HEK293 (cell line): ENCODE data around the gene CC2D1A.

Source experiments
- BCL11A ChIP-seq: fragments of 450-650 bp; formaldehyde crosslinking; IDR thresholded peaks from 2 replicates; pipeline ENCODE4 v1.5.1; 2016; ENCODE audit warnings: low read depth, missing biosample characterization, missing genetic modification characterization
- KLF10 ChIP-seq: fragments of 450-650 bp; IDR thresholded peaks from 2 replicates; pipeline ENCODE4 v1.5.1; 2018; ENCODE audit warnings: missing biosample characterization, mild to moderate bottlenecking, missing genetic modification characterization
- ZFP69B ChIP-seq: fragments of 450-650 bp; formaldehyde crosslinking; IDR thresholded peaks from 2 replicates; pipeline ENCODE4 v1.5.1; 2016; ENCODE audit warnings: missing biosample characterization, missing genetic modification characterization
- ZNF121 ChIP-seq: fragments of 450-650 bp; formaldehyde crosslinking; IDR thresholded peaks from 2 replicates; pipeline ENCODE4 v1.5.1; 2016; ENCODE audit warnings: missing biosample characterization, missing genetic modification characterization
- ZNF155 ChIP-seq: fragments of 450-650 bp; formaldehyde crosslinking; IDR thresholded peaks from 2 replicates; pipeline ENCODE4 v1.5.1; 2016; ENCODE audit warnings: missing biosample characterization, missing genetic modification characterization
- ZNF184 ChIP-seq: fragments of 450-650 bp; IDR thresholded peaks from 2 replicates; pipeline ENCODE4 v1.5.1; 2018; ENCODE audit warnings: missing biosample characterization, mild to moderate bottlenecking, missing genetic modification characterization
- ZNF248 ChIP-seq: fragments of 450-650 bp; formaldehyde crosslinking; IDR thresholded peaks from 2 replicates; pipeline ENCODE4 v1.5.1; 2017; ENCODE audit warnings: missing biosample characterization, missing genetic modification characterization
- ZNF292 ChIP-seq: fragments of 450-650 bp; formaldehyde crosslinking; IDR thresholded peaks from 2 replicates; pipeline ENCODE4 v1.5.1; 2016; ENCODE audit warnings: low read depth, missing biosample characterization, missing genetic modification characterization, borderline replicate concordance
- ZNF416 ChIP-seq: fragments of 450-650 bp; formaldehyde crosslinking; IDR thresholded peaks from 2 replicates; pipeline ENCODE4 v1.5.1; 2016; ENCODE audit warnings: missing biosample characterization, missing genetic modification characterization
- ZNF501 ChIP-seq: fragments of 450-650 bp; formaldehyde crosslinking; IDR thresholded peaks from 2 replicates; pipeline ENCODE4 v1.5.1; 2016; ENCODE audit warnings: missing biosample characterization, missing genetic modification characterization
- ZNF623 ChIP-seq: fragments of 450-650 bp; formaldehyde crosslinking; IDR thresholded peaks from 2 replicates; pipeline ENCODE4 v1.5.1; 2016; ENCODE audit warnings: missing biosample characterization, missing genetic modification characterization
- ZNF654 ChIP-seq: fragments of 450-650 bp; formaldehyde crosslinking; IDR thresholded peaks from 2 replicates; pipeline ENCODE4 v1.5.1; 2016; ENCODE audit warnings: low read depth, missing biosample characterization, missing genetic modification characterization
- ZNF777 ChIP-seq: fragments of 450-650 bp; formaldehyde crosslinking; IDR thresholded peaks from 2 replicates; pipeline ENCODE4 v1.5.1; 2017; ENCODE audit warnings: missing biosample characterization, missing genetic modification characterization, borderline replicate concordance
- ZSCAN30 ChIP-seq: fragments of 450-650 bp; IDR thresholded peaks from 2 replicates; pipeline ENCODE4 v1.5.1; 2018; ENCODE audit warnings: missing biosample characterization, mild to moderate bottlenecking, missing genetic modification characterization, moderate library complexity
- TF ChIP-seq, protein P1 (sequence below): fragments of 450-650 bp; formaldehyde crosslinking; IDR thresholded peaks from 2 replicates; pipeline ENCODE4 v1.5.1; 2016; ENCODE audit warnings: missing biosample characterization, missing genetic modification characterization
- TF ChIP-seq, protein P2 (sequence below): fragments of 450-650 bp; formaldehyde crosslinking; IDR thresholded peaks from 2 replicates; pipeline ENCODE4 v1.5.1; 2017; ENCODE audit warnings: missing biosample characterization, missing genetic modification characterization
- TF ChIP-seq, protein P3 (sequence below): fragments of 450-650 bp; formaldehyde crosslinking; IDR thresholded peaks from 2 replicates; pipeline ENCODE4 v1.5.1; 2016; ENCODE audit warnings: missing biosample characterization, missing genetic modification characterization
- TF ChIP-seq, protein P4 (sequence below): fragments of 450-650 bp; formaldehyde crosslinking; IDR thresholded peaks from 2 replicates; pipeline ENCODE4 v1.5.1; 2016; ENCODE audit warnings: missing biosample characterization, missing genetic modification characterization
- TF ChIP-seq, protein P5 (sequence below): fragments of 450-650 bp; IDR thresholded peaks from 2 replicates; pipeline ENCODE4 v1.5.1; 2018; ENCODE audit warnings: missing biosample characterization, missing genetic modification characterization
- TF ChIP-seq, protein P6 (sequence below): fragments of 450-650 bp; IDR thresholded peaks from 2 replicates; pipeline ENCODE4 v1.5.1; 2018; ENCODE audit warnings: missing biosample characterization, mild to moderate bottlenecking, missing genetic modification characterization
- TF ChIP-seq, protein P7 (sequence below): fragments of 450-650 bp; formaldehyde crosslinking; IDR thresholded peaks from 2 replicates; pipeline ENCODE4 v1.5.1; 2016; ENCODE audit warnings: missing biosample characterization, missing genetic modification characterization
- TF ChIP-seq, protein P8 (sequence below): fragments of 450-650 bp; formaldehyde crosslinking; IDR thresholded peaks from 2 replicates; pipeline ENCODE4 v1.5.1; 2016; ENCODE audit warnings: missing biosample characterization, missing genetic modification characterization

CC2D1A gene

DNA sequence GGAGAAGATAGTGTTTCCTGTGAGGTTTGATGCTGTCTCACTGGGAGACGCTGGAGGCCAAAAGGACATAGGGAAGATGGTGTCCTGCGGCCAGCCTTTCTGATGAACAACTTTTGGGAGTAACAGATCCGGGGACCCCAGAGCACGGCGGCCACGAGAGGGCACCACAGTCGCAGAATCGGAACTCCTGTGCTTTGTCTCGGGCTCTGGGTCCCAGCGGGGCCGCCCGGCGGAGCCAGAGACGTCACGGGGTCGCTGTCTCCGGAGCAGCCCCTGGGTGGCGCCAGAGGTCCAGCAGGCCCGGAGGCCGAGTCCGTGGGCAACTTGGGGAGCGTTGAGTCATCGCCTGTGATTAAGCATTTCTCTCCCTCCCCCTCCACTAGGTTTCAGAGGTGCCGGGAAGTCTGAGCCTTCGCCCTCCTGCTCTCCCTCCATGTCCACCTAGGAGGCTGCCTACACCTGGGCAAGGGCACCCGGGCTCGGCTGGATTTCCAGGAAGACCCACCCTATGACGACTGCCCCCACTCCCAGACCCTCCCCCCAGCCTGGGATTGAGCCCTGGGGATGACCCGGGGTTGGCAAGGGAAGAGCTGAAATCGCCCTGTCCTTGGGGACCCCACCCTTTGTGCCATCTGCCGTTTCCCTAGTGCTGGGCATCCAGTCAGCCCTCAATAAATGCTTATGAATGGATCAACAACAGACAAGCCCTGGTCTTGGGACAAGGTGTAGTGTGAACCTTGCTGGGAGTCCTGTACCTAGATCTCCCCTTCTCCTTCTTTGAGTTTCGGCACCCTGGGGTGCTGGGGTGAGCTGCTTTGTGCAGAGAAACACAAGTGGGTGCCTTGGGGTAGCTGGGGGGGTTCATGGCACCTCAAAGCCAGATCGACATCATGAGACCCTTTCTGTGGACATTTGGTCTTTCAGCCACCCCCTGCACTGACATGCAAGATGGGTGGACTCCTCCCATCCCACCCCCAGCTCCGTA is 25.6 kb upstream of the CC2D1A start (continued):
- TF ChIP-seq, protein P1, sequence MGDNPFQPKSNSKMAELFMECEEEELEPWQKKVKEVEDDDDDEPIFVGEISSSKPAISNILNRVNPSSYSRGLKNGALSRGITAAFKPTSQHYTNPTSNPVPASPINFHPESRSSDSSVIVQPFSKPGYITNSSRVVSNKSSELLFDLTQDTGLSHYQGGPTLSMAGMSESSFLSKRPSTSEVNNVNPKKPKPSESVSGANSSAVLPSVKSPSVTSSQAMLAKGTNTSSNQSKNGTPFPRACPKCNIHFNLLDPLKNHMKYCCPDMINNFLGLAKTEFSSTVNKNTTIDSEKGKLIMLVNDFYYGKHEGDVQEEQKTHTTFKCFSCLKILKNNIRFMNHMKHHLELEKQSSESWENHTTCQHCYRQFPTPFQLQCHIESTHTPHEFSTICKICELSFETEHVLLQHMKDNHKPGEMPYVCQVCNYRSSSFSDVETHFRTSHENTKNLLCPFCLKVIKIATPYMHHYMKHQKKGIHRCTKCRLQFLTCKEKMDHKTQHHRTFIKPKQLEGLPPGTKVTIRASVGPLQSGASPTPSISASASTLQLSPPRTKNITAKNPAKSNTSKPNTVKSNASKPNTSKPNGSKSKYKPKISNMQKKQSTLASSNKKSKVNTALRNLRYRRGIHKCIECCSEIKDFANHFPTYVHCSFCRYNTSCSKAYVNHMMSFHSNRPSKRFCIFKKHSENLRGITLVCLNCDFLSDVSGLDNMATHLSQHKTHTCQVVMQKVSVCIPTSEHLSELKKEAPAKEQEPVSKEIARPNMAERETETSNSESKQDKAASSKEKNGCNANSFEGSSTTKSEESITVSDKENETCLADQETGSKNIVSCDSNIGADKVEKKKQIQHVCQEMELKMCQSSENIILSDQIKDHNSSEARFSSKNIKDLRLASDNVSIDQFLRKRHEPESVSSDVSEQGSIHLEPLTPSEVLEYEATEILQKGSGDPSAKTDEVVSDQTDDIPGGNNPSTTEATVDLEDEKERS (tag by site-specific recombination), result no peak
- TF ChIP-seq ZNF292 (tag by site-specific recombination), result no peak
- TF ChIP-seq ZSCAN30 (tag by site-specific recombination), result peak; percentile 97
- TF ChIP-seq, protein P2, sequence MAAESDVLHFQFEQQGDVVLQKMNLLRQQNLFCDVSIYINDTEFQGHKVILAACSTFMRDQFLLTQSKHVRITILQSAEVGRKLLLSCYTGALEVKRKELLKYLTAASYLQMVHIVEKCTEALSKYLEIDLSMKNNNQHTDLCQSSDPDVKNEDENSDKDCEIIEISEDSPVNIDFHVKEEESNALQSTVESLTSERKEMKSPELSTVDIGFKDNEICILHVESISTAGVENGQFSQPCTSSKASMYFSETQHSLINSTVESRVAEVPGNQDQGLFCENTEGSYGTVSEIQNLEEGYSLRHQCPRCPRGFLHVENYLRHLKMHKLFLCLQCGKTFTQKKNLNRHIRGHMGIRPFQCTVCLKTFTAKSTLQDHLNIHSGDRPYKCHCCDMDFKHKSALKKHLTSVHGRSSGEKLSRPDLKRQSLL (tag by site-specific recombination), result peak; percentile 69; the same call in 1 of the 2 replicates
- peak; percentile 73; the same call in 1 of the 2 replicates for TF ChIP-seq KLF10 (tag by site-specific recombination)
- TF ChIP-seq, protein P3, sequence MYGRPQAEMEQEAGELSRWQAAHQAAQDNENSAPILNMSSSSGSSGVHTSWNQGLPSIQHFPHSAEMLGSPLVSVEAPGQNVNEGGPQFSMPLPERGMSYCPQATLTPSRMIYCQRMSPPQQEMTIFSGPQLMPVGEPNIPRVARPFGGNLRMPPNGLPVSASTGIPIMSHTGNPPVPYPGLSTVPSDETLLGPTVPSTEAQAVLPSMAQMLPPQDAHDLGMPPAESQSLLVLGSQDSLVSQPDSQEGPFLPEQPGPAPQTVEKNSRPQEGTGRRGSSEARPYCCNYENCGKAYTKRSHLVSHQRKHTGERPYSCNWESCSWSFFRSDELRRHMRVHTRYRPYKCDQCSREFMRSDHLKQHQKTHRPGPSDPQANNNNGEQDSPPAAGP (tag by site-specific recombination), result peak; percentile 95
- no peak for TF ChIP-seq ZNF248 (tag by site-specific recombination)
- no peak for TF ChIP-seq ZNF121 (tag by site-specific recombination)
- TF ChIP-seq, protein P4, sequence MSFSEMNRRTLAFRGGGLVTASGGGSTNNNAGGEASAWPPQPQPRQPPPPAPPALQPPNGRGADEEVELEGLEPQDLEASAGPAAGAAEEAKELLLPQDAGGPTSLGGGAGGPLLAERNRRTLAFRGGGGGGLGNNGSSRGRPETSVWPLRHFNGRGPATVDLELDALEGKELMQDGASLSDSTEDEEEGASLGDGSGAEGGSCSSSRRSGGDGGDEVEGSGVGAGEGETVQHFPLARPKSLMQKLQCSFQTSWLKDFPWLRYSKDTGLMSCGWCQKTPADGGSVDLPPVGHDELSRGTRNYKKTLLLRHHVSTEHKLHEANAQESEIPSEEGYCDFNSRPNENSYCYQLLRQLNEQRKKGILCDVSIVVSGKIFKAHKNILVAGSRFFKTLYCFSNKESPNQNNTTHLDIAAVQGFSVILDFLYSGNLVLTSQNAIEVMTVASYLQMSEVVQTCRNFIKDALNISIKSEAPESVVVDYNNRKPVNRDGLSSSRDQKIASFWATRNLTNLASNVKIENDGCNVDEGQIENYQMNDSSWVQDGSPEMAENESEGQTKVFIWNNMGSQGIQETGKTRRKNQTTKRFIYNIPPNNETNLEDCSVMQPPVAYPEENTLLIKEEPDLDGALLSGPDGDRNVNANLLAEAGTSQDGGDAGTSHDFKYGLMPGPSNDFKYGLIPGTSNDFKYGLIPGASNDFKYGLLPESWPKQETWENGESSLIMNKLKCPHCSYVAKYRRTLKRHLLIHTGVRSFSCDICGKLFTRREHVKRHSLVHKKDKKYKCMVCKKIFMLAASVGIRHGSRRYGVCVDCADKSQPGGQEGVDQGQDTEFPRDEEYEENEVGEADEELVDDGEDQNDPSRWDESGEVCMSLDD (tag by site-specific recombination), result peak; percentile 95
- TF ChIP-seq, protein P5, sequence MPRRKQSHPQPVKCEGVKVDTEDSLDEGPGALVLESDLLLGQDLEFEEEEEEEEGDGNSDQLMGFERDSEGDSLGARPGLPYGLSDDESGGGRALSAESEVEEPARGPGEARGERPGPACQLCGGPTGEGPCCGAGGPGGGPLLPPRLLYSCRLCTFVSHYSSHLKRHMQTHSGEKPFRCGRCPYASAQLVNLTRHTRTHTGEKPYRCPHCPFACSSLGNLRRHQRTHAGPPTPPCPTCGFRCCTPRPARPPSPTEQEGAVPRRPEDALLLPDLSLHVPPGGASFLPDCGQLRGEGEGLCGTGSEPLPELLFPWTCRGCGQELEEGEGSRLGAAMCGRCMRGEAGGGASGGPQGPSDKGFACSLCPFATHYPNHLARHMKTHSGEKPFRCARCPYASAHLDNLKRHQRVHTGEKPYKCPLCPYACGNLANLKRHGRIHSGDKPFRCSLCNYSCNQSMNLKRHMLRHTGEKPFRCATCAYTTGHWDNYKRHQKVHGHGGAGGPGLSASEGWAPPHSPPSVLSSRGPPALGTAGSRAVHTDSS (tag by site-specific recombination), result no peak
- peak; percentile 99 for TF ChIP-seq ZNF654 (tag by site-specific recombination)
- TF ChIP-seq, protein P6, sequence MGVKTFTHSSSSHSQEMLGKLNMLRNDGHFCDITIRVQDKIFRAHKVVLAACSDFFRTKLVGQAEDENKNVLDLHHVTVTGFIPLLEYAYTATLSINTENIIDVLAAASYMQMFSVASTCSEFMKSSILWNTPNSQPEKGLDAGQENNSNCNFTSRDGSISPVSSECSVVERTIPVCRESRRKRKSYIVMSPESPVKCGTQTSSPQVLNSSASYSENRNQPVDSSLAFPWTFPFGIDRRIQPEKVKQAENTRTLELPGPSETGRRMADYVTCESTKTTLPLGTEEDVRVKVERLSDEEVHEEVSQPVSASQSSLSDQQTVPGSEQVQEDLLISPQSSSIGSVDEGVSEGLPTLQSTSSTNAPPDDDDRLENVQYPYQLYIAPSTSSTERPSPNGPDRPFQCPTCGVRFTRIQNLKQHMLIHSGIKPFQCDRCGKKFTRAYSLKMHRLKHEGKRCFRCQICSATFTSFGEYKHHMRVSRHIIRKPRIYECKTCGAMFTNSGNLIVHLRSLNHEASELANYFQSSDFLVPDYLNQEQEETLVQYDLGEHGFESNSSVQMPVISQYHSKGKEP (tag by site-specific recombination), result peak; percentile 73; the same call in 1 of the 2 replicates
- TF ChIP-seq ZNF416 (tag by site-specific recombination), result no peak
- TF ChIP-seq ZNF623 (tag by site-specific recombination), result peak; percentile 7; the same call in 1 of the 2 replicates
- TF ChIP-seq ZNF184, result 0 out of 2 replicates have a peak, but pooled peaks have one; percentile 57
- TF ChIP-seq BCL11A (tag by site-specific recombination), result peak; percentile 81; the same call in 1 of the 2 replicates
- TF ChIP-seq, protein P7, sequence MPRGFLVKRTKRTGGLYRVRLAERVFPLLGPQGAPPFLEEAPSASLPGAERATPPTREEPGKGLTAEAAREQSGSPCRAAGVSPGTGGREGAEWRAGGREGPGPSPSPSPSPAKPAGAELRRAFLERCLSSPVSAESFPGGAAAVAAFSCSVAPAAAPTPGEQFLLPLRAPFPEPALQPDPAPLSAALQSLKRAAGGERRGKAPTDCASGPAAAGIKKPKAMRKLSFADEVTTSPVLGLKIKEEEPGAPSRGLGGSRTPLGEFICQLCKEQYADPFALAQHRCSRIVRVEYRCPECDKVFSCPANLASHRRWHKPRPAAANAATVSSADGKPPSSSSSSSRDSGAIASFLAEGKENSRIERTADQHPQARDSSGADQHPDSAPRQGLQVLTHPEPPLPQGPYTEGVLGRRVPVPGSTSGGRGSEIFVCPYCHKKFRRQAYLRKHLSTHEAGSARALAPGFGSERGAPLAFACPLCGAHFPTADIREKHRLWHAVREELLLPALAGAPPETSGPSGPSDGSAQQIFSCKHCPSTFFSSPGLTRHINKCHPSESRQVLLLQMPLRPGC (tag by site-specific recombination), result peak; percentile 56; the same call in 1 of the 2 replicates
- peak; percentile 91 for TF ChIP-seq ZFP69B
- TF ChIP-seq ZNF501 (tag by site-specific recombination), result peak; percentile 61
- no peak for TF ChIP-seq ZNF777 (tag by site-specific recombination)
- TF ChIP-seq, protein P8, sequence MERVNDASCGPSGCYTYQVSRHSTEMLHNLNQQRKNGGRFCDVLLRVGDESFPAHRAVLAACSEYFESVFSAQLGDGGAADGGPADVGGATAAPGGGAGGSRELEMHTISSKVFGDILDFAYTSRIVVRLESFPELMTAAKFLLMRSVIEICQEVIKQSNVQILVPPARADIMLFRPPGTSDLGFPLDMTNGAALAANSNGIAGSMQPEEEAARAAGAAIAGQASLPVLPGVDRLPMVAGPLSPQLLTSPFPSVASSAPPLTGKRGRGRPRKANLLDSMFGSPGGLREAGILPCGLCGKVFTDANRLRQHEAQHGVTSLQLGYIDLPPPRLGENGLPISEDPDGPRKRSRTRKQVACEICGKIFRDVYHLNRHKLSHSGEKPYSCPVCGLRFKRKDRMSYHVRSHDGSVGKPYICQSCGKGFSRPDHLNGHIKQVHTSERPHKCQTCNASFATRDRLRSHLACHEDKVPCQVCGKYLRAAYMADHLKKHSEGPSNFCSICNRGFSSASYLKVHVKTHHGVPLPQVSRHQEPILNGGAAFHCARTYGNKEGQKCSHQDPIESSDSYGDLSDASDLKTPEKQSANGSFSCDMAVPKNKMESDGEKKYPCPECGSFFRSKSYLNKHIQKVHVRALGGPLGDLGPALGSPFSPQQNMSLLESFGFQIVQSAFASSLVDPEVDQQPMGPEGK, result peak; percentile 92
- no peak for TF ChIP-seq ZNF155 (tag by site-specific recombination)
